ENCODE results near the gene STX17.
A peak's percentile ranks its signal among the peaks of the same experiment; 100 is the strongest.

STX17 gene

DNA sequence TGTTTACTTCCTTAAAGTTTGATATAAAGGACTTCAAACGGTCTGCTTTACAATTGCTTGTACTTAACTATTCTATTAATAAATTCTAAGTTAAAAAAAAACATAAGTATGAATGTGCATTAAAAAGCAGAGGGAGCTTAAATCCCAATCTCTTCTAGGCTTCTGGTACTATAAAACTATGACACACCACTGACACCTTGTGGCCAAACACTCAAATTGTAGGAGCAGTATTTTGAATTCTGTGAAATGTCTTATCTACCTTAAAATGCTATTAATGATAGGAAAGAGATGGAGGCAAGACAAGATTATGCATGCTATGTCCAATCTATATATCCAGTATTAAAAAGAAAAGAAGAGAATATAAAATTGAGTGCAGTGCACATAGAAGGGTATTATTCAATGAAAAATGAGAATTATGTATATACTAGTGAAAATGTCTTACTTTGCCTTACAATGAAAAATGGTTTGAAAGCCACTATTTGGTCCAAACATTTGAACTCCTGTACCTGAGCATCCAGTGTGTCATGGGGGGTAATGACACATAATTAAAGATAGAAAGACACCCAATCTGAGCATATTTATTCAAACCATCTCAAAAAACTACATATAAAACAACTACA lies 104.7 kb downstream of the STX17 start:
- TF ChIP-seq, protein P1, sequence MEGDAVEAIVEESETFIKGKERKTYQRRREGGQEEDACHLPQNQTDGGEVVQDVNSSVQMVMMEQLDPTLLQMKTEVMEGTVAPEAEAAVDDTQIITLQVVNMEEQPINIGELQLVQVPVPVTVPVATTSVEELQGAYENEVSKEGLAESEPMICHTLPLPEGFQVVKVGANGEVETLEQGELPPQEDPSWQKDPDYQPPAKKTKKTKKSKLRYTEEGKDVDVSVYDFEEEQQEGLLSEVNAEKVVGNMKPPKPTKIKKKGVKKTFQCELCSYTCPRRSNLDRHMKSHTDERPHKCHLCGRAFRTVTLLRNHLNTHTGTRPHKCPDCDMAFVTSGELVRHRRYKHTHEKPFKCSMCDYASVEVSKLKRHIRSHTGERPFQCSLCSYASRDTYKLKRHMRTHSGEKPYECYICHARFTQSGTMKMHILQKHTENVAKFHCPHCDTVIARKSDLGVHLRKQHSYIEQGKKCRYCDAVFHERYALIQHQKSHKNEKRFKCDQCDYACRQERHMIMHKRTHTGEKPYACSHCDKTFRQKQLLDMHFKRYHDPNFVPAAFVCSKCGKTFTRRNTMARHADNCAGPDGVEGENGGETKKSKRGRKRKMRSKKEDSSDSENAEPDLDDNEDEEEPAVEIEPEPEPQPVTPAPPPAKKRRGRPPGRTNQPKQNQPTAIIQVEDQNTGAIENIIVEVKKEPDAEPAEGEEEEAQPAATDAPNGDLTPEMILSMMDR (conservative IDR thresholded peaks at IDR 0.05; ENCODE audit: low read depth) = peak; percentile 63
- CTCF ChIA-PET = interaction anchor here (0.6 kb wide), 2 partner anchors 55 to 271 kb away, joined by 3 to 6 read pairs; no protein-coding TSS in a partner anchor
- DNase-seq (ENCODE audit: low spot score) = peak; percentile 48
- POLR2A ChIA-PET (ENCODE audit: low non-redundant PET) = no interaction called here
- no peak overlapping the region for H3K27ac ChIP-seq

DNA sequence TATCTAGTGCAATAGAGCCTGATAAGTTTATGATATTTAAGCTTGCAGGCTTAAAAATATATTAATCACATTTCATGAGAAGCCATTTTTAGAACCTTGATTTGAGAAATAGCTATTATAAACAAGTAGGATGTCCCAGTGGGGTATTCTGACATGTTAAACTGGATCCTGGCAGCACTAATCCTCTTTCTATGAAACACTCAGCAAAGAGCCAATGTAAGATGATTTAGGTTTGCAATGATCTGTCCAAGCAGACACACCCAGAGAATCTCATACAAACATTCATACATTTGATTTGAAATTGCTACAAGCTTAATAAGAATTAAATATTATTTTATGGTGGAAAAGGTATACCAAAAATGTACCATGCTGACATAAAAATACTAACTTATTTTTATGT lies 105.8 kb downstream of the STX17 start:
- TF ChIP-seq, protein P1 (conservative IDR thresholded peaks at IDR 0.05; ENCODE audit: low read depth) = no peak
- CTCF ChIA-PET = interaction anchor here (1.2 to 1.5 kb wide), 2 partner anchors 11 to 713 kb away, joined by 3 read pairs; no protein-coding TSS in a partner anchor
- DNase-seq (ENCODE audit: low spot score) = no peak
- no peak overlapping the region for H3K27ac ChIP-seq
- POLR2A ChIA-PET (ENCODE audit: low non-redundant PET) = no interaction called here

DNA sequence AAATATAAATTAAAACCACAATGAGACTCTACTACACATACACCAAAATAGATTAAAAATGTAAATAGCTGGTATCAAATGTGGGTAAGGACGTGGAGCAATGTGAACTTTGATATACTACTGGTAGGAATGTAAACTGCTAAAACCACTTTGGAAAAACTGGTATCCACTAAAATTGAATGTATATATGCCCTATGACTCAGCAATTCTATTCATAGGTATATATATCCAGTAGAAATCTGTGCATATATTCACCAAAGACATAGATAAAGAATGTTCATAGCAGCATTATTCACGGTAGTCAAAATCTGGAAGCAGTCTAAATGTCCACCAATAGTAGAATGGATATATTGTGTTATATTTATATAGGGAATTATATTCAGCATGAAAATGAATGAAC lies 107.1 kb downstream of the STX17 start:
- TF ChIP-seq, protein P1 (conservative IDR thresholded peaks at IDR 0.05; ENCODE audit: low read depth) = no peak
- ChIA-PET POLR2A (ENCODE audit: low non-redundant PET) (interaction anchor here (0.6 kb wide), 1 partner anchor 277 kb away, joined by 3 read pairs; no protein-coding TSS in a partner anchor), CTCF (interaction anchor here (0.6 to 0.7 kb wide), 4 partner anchors 172 to 715 kb away, joined by 3 to 5 read pairs (median 4); no protein-coding TSS in a partner anchor)
- H3K27ac ChIP-seq = no peak overlapping the region
- no peak for DNase-seq (ENCODE audit: low spot score)

DNA sequence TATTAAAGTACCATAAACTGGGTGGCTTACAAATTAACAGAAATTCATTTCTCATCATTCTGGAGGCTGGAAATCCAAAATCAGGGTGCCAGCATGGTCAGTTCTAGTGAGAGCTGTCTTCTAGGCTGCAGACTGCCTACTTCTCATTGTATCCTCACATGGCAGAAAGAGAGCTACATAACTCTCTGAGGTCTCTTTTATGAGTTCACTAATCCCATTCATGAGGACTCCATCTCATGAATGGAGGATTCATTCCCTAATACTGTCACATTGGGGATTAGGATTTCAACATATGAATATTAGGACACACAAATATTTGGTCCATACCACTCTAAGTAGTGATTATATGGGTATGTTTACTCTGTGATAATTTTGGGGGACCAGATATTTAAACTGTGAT lies 108.4 kb downstream of the STX17 start:
- DNase-seq (ENCODE audit: low spot score) = no peak
- POLR2A ChIA-PET (ENCODE audit: low non-redundant PET) = no interaction called here
- CTCF ChIA-PET = no interaction called here

DNA sequence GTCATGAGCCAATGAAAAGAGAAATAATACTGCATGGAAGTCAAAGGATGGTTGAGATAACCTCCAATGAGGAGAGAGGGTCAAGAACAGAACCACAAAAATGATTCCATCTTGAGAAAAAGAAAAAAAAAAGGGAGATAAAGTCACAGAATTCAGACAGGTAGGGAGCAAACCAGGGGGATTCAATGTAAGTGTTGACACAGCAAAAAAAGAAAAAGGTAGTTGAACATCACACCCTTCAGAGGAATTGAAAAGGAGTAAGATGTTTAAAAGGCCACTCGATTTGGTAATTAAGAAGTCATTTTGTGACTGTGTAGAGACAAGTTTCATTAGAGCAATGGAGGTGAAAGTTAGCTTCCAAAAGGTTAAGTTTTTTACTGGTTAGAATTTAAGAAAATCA lies 113.1 kb downstream of the STX17 start:
- DNase-seq (ENCODE audit: low spot score) = no peak
- ChIA-PET POLR2A (ENCODE audit: low non-redundant PET) (no interaction called here), CTCF (no interaction called here)
- H3K27ac ChIP-seq = no peak overlapping the region
- TF ChIP-seq, protein P1 (conservative IDR thresholded peaks at IDR 0.05; ENCODE audit: low read depth) = no peak

More for the DNA sequence above, 108.4 kb downstream of the STX17 start:
- TF ChIP-seq, protein P1 (conservative IDR thresholded peaks at IDR 0.05; ENCODE audit: low read depth) = no peak
- H3K27ac ChIP-seq = no peak overlapping the region
